Measurements from ENCODE around the gene RPL7L1.
"Not testable (repeated sequence)": the region's sequence is repeated elsewhere in the genome, so short reads cannot be mapped to it uniquely, and the experiment has no call there.

RPL7L1 gene

DNA sequence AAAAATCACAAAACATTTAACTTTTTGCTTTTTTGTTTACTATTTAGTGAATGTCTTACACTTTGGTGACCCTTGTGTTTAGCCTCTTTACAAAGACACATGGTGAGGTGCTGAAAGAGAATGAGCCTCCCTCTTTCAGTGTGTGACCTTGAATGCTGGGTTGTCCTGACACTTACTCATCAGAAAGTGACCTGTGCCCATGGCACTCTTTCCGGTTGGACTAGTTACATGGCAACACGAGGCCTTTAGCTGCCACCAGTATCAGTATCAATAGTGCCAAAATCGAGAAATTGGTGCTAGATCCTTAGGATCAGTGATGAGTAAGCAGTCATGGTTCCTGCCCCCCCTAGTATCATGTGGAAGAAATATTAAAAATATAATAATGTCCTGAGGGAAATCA lies 1.7 kb upstream of the RPL7L1 start:
- TF ChIP-seq, protein P1, sequence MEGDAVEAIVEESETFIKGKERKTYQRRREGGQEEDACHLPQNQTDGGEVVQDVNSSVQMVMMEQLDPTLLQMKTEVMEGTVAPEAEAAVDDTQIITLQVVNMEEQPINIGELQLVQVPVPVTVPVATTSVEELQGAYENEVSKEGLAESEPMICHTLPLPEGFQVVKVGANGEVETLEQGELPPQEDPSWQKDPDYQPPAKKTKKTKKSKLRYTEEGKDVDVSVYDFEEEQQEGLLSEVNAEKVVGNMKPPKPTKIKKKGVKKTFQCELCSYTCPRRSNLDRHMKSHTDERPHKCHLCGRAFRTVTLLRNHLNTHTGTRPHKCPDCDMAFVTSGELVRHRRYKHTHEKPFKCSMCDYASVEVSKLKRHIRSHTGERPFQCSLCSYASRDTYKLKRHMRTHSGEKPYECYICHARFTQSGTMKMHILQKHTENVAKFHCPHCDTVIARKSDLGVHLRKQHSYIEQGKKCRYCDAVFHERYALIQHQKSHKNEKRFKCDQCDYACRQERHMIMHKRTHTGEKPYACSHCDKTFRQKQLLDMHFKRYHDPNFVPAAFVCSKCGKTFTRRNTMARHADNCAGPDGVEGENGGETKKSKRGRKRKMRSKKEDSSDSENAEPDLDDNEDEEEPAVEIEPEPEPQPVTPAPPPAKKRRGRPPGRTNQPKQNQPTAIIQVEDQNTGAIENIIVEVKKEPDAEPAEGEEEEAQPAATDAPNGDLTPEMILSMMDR (conservative IDR thresholded peaks at IDR 0.05), result no peak
- no peak for TF ChIP-seq ZFX (IDR thresholded peaks at IDR 0.05)
- H3K27ac ChIP-seq, result peak overlapping the region; percentile 23; the same call in 1 of the 2 replicates

DNA sequence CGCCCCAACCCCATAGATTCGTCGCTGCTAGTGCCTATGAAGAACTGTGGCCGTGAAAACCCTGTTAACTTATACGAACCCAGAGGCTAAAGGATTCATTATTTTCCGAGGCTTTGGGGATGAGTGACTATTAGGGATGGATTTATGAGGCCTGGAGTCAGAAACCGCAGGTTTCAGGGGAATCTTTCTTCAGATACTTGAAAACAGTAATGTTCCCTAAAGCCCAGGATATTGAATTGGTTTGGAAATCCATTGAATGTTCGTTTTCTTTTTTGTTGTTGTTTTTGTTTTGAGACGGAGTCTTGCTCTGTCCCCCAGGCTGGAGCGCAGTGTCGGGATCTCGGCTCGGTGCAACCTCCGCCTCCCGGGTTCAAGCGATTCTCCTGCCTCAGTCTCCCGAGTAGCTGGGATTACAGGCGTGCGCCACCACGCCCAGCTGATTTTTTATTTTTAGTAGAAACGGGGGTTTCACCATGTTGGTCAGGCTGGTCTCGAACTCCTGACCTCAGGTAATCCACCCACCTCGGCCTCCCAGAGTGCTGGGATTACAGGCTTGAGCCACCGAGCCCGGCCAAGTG lies 913 bp downstream of the RPL7L1 start:
- peak overlapping the region; percentile 82 for H3K27ac ChIP-seq

- H3K27ac ChIP-seq, result peak overlapping the region; percentile 82
Measured at GRCh38 chr6:42880871-42881270, 1.5 kb downstream of the RPL7L1 start.

GRCh38 chr6:42885702-42886101 lies 6.3 kb downstream of the RPL7L1 start:
- H3K27ac ChIP-seq, result no peak overlapping the region
- no peak for TF ChIP-seq ZFX (IDR thresholded peaks at IDR 0.05)
- TF ChIP-seq, protein P1 (conservative IDR thresholded peaks at IDR 0.05), result no peak

DNA sequence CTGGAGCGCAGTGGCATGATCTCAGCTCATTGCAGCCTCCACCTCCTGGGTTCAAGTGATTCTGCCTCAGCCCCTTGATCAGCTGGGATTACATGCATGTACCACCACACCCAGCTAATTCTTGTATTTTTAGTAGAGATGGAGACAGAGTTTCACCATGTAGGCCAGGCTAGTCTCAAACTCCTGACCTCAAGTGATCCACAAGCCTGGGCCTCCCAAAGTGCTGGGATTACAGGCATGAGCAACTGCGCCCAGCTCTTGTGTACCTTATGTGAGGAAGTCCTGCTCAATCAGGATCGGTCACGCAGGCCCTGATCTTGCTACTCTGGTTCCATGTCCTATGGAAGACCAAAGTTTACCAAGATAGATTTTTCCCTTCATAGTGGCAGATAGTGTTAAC lies 8.8 kb downstream of the RPL7L1 start:
- H3K27ac ChIP-seq, result not testable (repeated sequence)

DNA sequence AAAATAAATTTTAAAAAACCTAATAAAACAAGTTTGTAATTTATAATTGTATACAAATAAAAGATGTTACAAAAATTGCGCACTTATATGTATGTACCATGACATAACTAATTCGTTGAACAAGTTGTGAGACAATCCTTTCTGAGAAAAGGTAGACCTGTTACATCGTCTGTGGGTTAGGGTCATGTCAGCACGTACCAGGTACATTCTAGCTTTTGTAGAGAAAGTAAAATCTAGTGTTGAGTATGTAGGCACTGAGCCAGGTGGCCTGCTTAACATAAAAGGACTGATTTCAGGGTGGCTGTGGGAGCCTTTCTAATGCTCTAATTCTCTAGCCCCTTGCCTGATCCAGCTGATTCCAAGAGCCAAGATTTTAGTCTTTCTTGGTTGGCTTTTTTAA lies 10.4 kb downstream of the RPL7L1 start:
- H3K27ac ChIP-seq, result peak overlapping the region; percentile 89
- no peak for TF ChIP-seq ZFX (IDR thresholded peaks at IDR 0.05)
- TF ChIP-seq, protein P1 (conservative IDR thresholded peaks at IDR 0.05), result no peak

- TF ChIP-seq, protein P1 (conservative IDR thresholded peaks at IDR 0.05), result no peak
- peak; percentile 91 for TF ChIP-seq ZFX (IDR thresholded peaks at IDR 0.05)
- peak overlapping the region; percentile 89 for H3K27ac ChIP-seq
Measured at GRCh38 chr6:42890311-42891198, 11.1 kb downstream of the RPL7L1 start.

DNA sequence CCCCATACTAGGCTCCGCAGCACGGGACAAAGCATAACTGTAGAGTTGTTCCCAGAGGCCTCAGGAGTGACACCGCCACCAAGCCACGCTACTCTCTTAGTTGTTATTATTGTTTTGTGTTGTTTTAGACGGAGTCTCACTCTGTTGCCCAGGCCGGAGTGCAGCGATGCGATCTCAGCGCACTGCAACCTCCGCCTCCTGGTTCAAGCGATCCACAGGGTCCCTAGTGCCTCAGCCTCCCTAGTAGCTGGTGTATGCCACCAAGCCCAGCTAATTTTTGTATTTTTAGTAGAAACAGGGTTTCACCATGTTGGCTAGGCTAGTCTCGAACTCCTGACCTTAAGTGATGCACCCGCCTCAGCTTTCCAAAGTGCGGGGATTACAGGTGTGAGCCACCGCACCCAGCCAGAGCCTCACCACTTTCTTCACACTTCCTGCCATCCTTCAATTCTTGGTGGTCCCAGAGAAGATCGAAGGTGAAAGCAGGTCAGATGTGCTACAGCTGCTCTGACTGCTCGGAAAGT lies 11.8 kb downstream of the RPL7L1 start:
- H3K27ac ChIP-seq, result peak overlapping the region; percentile 89
- TF ChIP-seq ZFX (IDR thresholded peaks at IDR 0.05), result no peak
- TF ChIP-seq, protein P1 (conservative IDR thresholded peaks at IDR 0.05), result no peak

- not testable (repeated sequence) for H3K27ac ChIP-seq
Measured at GRCh38 chr6:42894041-42894828, 14.8 kb downstream of the RPL7L1 start.
